Heart right ventricle (tissue), 16 donors: Measurements from ENCODE around the gene BABAM2. TPM values are rescaled to one million over a fixed set of nuclear protein-coding genes. Genes with fewer than 3 reads are reported as not detected.

ENCODE experiments used
- ATAC-seq, 8 donors: fragments of 200-7000 bp; cut with Tn5 transposase; one replicate each; pipeline ENCODE4 v1.9.1; 2020; ENCODE audit warnings: mild to moderate bottlenecking in 8 of 8, moderate library complexity in 8 of 8, moderate number of reproducible peaks in 1 of 8
- DNase-seq, 2 donors: peaks; one replicate each; pipeline ENCODE4 v3.0.0-alpha.2; 2020
- H3K27ac ChIP-seq, 10 donors: fragments of 200-600 bp; sonication (generic) in 2 of 10; one replicate each; pipeline versions ENCODE4 v1.5.0 to v1.8.0; 2020 to 2022; ENCODE audit warnings: mild to moderate bottlenecking in 3 of 10
- H3K27me3 ChIP-seq, 7 donors: fragments of 200-600 bp; one replicate each; pipeline ENCODE4 v1.8.0; 2021 to 2022; ENCODE audit warnings: mild to moderate bottlenecking in 2 of 7
- H3K36me3 ChIP-seq, 9 donors: fragments of 200-600 bp; sonication (generic) in 1 of 9; one replicate each; pipeline versions ENCODE4 v1.5.0 to v1.8.0; 2020 to 2022; ENCODE audit warnings: mild to moderate bottlenecking in 2 of 9
- H3K4me1 ChIP-seq, 9 donors: fragments of 200-600 bp; sonication (generic) in 1 of 9; one replicate each; pipeline versions ENCODE4 v1.5.0 to v1.8.0; 2020 to 2022; ENCODE audit warnings: mild to moderate bottlenecking in 4 of 9
- H3K4me3 ChIP-seq, 10 donors: fragments of 200-600 bp; sonication (generic) in 2 of 10; one replicate each; pipeline versions ENCODE4 v1.5.0 to v1.8.0; 2020 to 2022; ENCODE audit warnings: mild to moderate bottlenecking in 7 of 10, moderate library complexity in 2 of 10
- H3K9me3 ChIP-seq, 11 donors: fragments of 200-600 bp in 10 of 11; sonication (generic) in 2 of 11; one replicate each; pipeline versions ENCODE4 v1.5.0 to v1.8.0; 2013 to 2022; ENCODE audit warnings: mild to moderate bottlenecking in 2 of 11, control low read depth in 1 of 11, moderate library complexity in 1 of 11
- CTCF ChIP-seq, 9 donors: fragments of 200-600 bp; sonication (generic) in 2 of 9; IDR thresholded peaks; one replicate each; pipeline versions ENCODE4 v1.5.0 to v1.8.0; 2021 to 2022; ENCODE audit warnings: antibody characterized with exemption in 9 of 9, mild to moderate bottlenecking in 5 of 9, moderate library complexity in 1 of 9
- WGBS, 2 donors: extraction: QIAGEN DNeasy Blood & Tissue Kit; methylation state at CpG; one replicate each; pipeline ENCODE4 v1.1.7; 2013; ENCODE audit warnings: inconsistent platforms in 1 of 2; 5-methylcytosine and 5-hydroxymethylcytosine counted together
- intact Hi-C, 10 donors: fragments of 100-400 bp; cut with DNase I; formaldehyde crosslinking; loops; one replicate each; pipeline versions ENCODE4 v1.11.1 to v1.14.2; 2022
- polyA plus RNA-seq, 2 donors: library from polyadenylated mRNA; stranded (reverse); fragments of 200-250 nt; gene quantifications; one replicate each; pipeline ENCODE4 v1.2.3, GENCODE V29; 2013
- total RNA-seq, 10 donors: library from RNA; stranded (reverse); fragmentation: NEBNext Ultra II Directional in 3 of 10; extraction: Animal tissue kit (Norgen Biotek cat#: 25700) in 3 of 10; gene quantifications; one replicate each; pipeline versions ENCODE4 v1.2.1 to v1.2.4, GENCODE V29; 2021 to 2023
- donor health status: Arrhythmogenic right ventricular cardiomyopathy.
- donor health status: ischemic (EF 13 %, LVEDD 7.1; RV severe dilation, severe dysfunction).
- donor health status: healthy with polysubstance abuse.
- donor health status: DM: no; HTN: yes; CAD: no.
- donor health status: DM: no; HTN: no; CAD: no.
- donor health status: ischemic (EF 25% LVEDD 6.9; RV normal size, moderate dysfunction).
- donor health status: ischemic (EF 25% LVEDD 5.7; RV mildly dilated, moderate dysfunction).
- donor health status: healthy.
- donor health status: DM: yes; HTN: yes; CAD: no.
- donor health status: Ischemic cardiomyopathy.
- donor health status: ischemic (EF 35%, LVEDD 5.7; RV mildly dilated, moderate dysfunction).
- donor health status: nonischemic (EF 11% LVEDD 7.7; RV severe dilation, severe dysfunction).
- donor health status: DM: yes; HTN: yes; CAD: no.
- donor health status: PGD.
- donor health status: ischemic (EF 29% LVEDD 5.4; RV normal size, mild dysfunction).
- donor health status: nonischemic (EF 23%, LVEDD 6.1; RV moderate dilation, normal function).

Gene BABAM2
- total and polyA plus RNA-seq, 12 donors: 13.3 to 83.4 (median 65.9) TPM

GRCh38 chr2:28342081-28342967 lies 451.8 kb downstream of the BABAM2 start:
- Histone ChIP-seq H3K27me3 (no peaks in the 10 kb centered on the region), H3K27ac (peak overlapping the region; percentile 26 to 81 (median 62)), H3K36me3 (peaks cover 0 to 10% (median 0%) of the 10 kb centered on the region in 9 donors), H3K4me1 (peaks cover 3 to 59% (median 40%) of the 10 kb centered on the region in 9 donors), H3K4me3 (peak overlapping the region in 4 of 10 donors; percentile 8 to 33 (median 18)), H3K9me3 (no peaks in the 10 kb centered on the region)
- DNase-seq (peak; percentile 43 to 50), ATAC-seq (peak; percentile 44 to 70 (median 62))
- no peak for TF ChIP-seq CTCF (IDR thresholded peaks at IDR 0.05)
- 30 to 53% methylated on average over 15 of the region's 15 CpGs for WGBS, 2 donors
- intact Hi-C loops: loop anchor here in 4 of 10 donors (2.0 to 5.0 kb wide), 2 partner anchors 45 to 50 kb away; partner anchors contain the start of gene FOSL2 (in 1 of the 4)

- TF ChIP-seq CTCF (IDR thresholded peaks at IDR 0.05): no peak
- H3K27ac ChIP-seq: peak overlapping the region in 8 of 10 donors; percentile 48 to 81 (median 68)
- peaks cover 0 to 10% (median 0%) of the 10 kb centered on the region in 9 donors for H3K36me3 ChIP-seq
- DNase-seq: no peak
- 85 to 86% methylated on average over 5 of the region's 5 CpGs for WGBS, 2 donors
- H3K4me1 ChIP-seq: peaks cover 0 to 56% (median 34%) of the 10 kb centered on the region in 9 donors
- no peak overlapping the region for H3K4me3 ChIP-seq
- H3K27me3 ChIP-seq: no peaks in the 10 kb centered on the region
- intact Hi-C loops: loop anchor here in 4 of 10 donors (2.0 to 5.0 kb wide), 2 partner anchors 44 to 49 kb away; partner anchors contain the start of gene FOSL2 (in 1 of the 4)
- H3K9me3 ChIP-seq: no peaks in the 10 kb centered on the region
- ATAC-seq: no peak
Measured at GRCh38 chr2:28343184-28343942, 452.8 kb downstream of the BABAM2 start.

- intact Hi-C loops: loop anchor here in 4 of 10 donors (2.0 to 5.0 kb wide), 2 partner anchors 43 to 49 kb away; partner anchors contain the start of gene FOSL2 (in 1 of the 4)
- WGBS, 2 donors: 92 to 93% methylated on average over 20 of the region's 20 CpGs
- Histone ChIP-seq H3K9me3 (no peaks in the 10 kb centered on the region), H3K4me1 (peaks cover 0 to 51% (median 28%) of the 10 kb centered on the region in 9 donors), H3K27ac (no peak overlapping the region), H3K27me3 (no peaks in the 10 kb centered on the region), H3K36me3 (peaks cover 0 to 4% (median 0%) of the 10 kb centered on the region in 9 donors), H3K4me3 (no peak overlapping the region)
- no peak for TF ChIP-seq CTCF (IDR thresholded peaks at IDR 0.05)
- no peak for ATAC-seq
- no peak for DNase-seq
Measured at GRCh38 chr2:28343971-28344715, 453.6 kb downstream of the BABAM2 start.
